Osteocyte (in vitro differentiated cells): ENCODE results near the gene SCN1B. TPM values are rescaled to one million over a fixed set of nuclear protein-coding genes. Genes with fewer than 3 reads are reported as not detected.

ENCODE experiments used
- DNase-seq: peaks from one replicate; pipeline ENCODE4 v3.0.0; 2021; ENCODE audit warnings: mixed read lengths; ENCODE audit not compliant: unreplicated experiment; ENCODE audit errors: extremely low spot score
- H3K27ac Mint-ChIP-seq: one replicate; pipeline ENCODE4 v1.8.0; 2021; ENCODE audit warnings: mild to moderate bottlenecking, mixed read lengths; ENCODE audit not compliant: unreplicated experiment
- H3K27me3 Mint-ChIP-seq: one replicate; pipeline ENCODE4 v1.8.0; 2021; ENCODE audit warnings: mixed read lengths; ENCODE audit not compliant: unreplicated experiment
- H3K36me3 Mint-ChIP-seq: one replicate; pipeline ENCODE4 v1.8.0; 2021; ENCODE audit warnings: mixed read lengths; ENCODE audit not compliant: unreplicated experiment
- H3K4me1 Mint-ChIP-seq: one replicate; pipeline ENCODE4 v1.8.0; 2021; ENCODE audit warnings: mixed read lengths; ENCODE audit not compliant: unreplicated experiment
- H3K4me3 Mint-ChIP-seq: one replicate; pipeline ENCODE4 v1.8.0; 2021; ENCODE audit warnings: mild to moderate bottlenecking, moderate library complexity, mixed read lengths; ENCODE audit not compliant: unreplicated experiment
- H3K9me3 Mint-ChIP-seq: one replicate; pipeline ENCODE4 v1.8.0; 2021; ENCODE audit warnings: mixed read lengths; ENCODE audit not compliant: unreplicated experiment
- CTCF ChIP-seq: fragments of 200-600 bp; sonication (generic); IDR thresholded peaks from 2 replicates; pipeline ENCODE4 v1.5.0; 2021; ENCODE audit warnings: antibody characterized with exemption, mild to moderate bottlenecking, moderate library complexity
- total RNA-seq: library from RNA; stranded (reverse); gene quantifications from 2 replicates; pipeline ENCODE4 v1.2.1, GENCODE V29; 2021

SCN1B gene
- total RNA-seq, 1 donor from 2014 or later: 7.3 TPM

- H3K4me1 Mint-ChIP-seq: no peaks in the 10 kb centered on the region
- H3K4me3 Mint-ChIP-seq: no peak overlapping the region
- no peak for TF ChIP-seq CTCF
- H3K27ac Mint-ChIP-seq: no peak overlapping the region
- no peaks in the 10 kb centered on the region for H3K36me3 Mint-ChIP-seq
- H3K27me3 Mint-ChIP-seq: peaks cover 9% of the 10 kb centered on the region
- H3K9me3 Mint-ChIP-seq: no peaks in the 10 kb centered on the region
- DNase-seq: no peak
Measured at GRCh38 chr19:35076026-35076370, 45.7 kb downstream of the SCN1B start.

- DNase-seq: no peak
- Mint-ChIP-seq H3K9me3 (no peaks in the 10 kb centered on the region), H3K4me3 (no peak overlapping the region), H3K36me3 (no peaks in the 10 kb centered on the region), H3K4me1 (no peaks in the 10 kb centered on the region), H3K27ac (no peak overlapping the region), H3K27me3 (peaks cover 9% of the 10 kb centered on the region)
- no peak for TF ChIP-seq CTCF
Measured at GRCh38 chr19:35076657-35077056, 46.4 kb downstream of the SCN1B start.

- H3K4me3 Mint-ChIP-seq: no peak overlapping the region
- no peak for TF ChIP-seq CTCF
- H3K27me3 Mint-ChIP-seq: peaks cover 9% of the 10 kb centered on the region
- H3K27ac Mint-ChIP-seq: no peak overlapping the region
- no peaks in the 10 kb centered on the region for H3K36me3 Mint-ChIP-seq
- no peaks in the 10 kb centered on the region for H3K9me3 Mint-ChIP-seq
- H3K4me1 Mint-ChIP-seq: no peaks in the 10 kb centered on the region
- DNase-seq: no peak
Measured at GRCh38 chr19:35077411-35078223, 47.3 kb downstream of the SCN1B start.

- H3K27ac Mint-ChIP-seq: no peak overlapping the region
- no peaks in the 10 kb centered on the region for H3K36me3 Mint-ChIP-seq
- DNase-seq: no peak
- H3K27me3 Mint-ChIP-seq: peaks cover 9% of the 10 kb centered on the region
- no peak for TF ChIP-seq CTCF
- H3K4me3 Mint-ChIP-seq: no peak overlapping the region
- no peaks in the 10 kb centered on the region for H3K4me1 Mint-ChIP-seq
- H3K9me3 Mint-ChIP-seq: no peaks in the 10 kb centered on the region
Measured at GRCh38 chr19:35079826-35080225, 49.6 kb downstream of the SCN1B start.

GRCh38 chr19:35080613-35081170 lies 50.4 kb downstream of the SCN1B start:
- no peak for TF ChIP-seq CTCF
- Mint-ChIP-seq H3K4me1 (no peaks in the 10 kb centered on the region), H3K27ac (no peak overlapping the region), H3K9me3 (no peaks in the 10 kb centered on the region), H3K4me3 (no peak overlapping the region), H3K36me3 (no peaks in the 10 kb centered on the region), H3K27me3 (peaks cover 9% of the 10 kb centered on the region)
- no peak for DNase-seq
